Mesothelial cell of epicardium (in vitro differentiated cells): ENCODE data around the gene RAI14. TPM values are rescaled to one million over a fixed set of nuclear protein-coding genes. Genes with fewer than 3 reads are reported as not detected.

Experiments
- DNase-seq, 2 experiments: peaks; one replicate each; pipeline ENCODE4 v3.0.0; 2021; ENCODE audit warnings: low spot score in 2 of 2; ENCODE audit not compliant: unreplicated experiment in 2 of 2
- H3K27ac Mint-ChIP-seq: 2 replicates; pipeline ENCODE4 v1.8.0; 2021; ENCODE audit warnings: mixed read lengths
- H3K27me3 Mint-ChIP-seq: 2 replicates; pipeline ENCODE4 v1.8.0; 2021; ENCODE audit warnings: low read depth, mixed read lengths
- H3K36me3 Mint-ChIP-seq: 2 replicates; pipeline ENCODE4 v1.8.0; 2021; ENCODE audit warnings: mixed read lengths
- H3K4me1 Mint-ChIP-seq: 2 replicates; pipeline ENCODE4 v1.8.0; 2021; ENCODE audit warnings: mixed read lengths
- H3K4me3 Mint-ChIP-seq: 2 replicates; pipeline ENCODE4 v1.8.0; 2021; ENCODE audit warnings: mild to moderate bottlenecking, moderate library complexity, mixed read lengths
- H3K9me3 Mint-ChIP-seq: 2 replicates; pipeline ENCODE4 v1.8.0; 2021; ENCODE audit warnings: mixed read lengths
- CTCF ChIP-seq: fragments of 200-600 bp; sonication (generic); IDR thresholded peaks from one replicate; pipeline ENCODE4 v1.5.0; 2021; ENCODE audit warnings: antibody characterized with exemption; ENCODE audit not compliant: unreplicated experiment
- total RNA-seq: library from RNA; stranded (reverse); gene quantifications from 3 replicates; pipeline ENCODE4 v1.2.1, GENCODE V29; 2021

RAI14 gene
- total RNA-seq, 1 donor from 2014 or later, result 134 TPM

DNA sequence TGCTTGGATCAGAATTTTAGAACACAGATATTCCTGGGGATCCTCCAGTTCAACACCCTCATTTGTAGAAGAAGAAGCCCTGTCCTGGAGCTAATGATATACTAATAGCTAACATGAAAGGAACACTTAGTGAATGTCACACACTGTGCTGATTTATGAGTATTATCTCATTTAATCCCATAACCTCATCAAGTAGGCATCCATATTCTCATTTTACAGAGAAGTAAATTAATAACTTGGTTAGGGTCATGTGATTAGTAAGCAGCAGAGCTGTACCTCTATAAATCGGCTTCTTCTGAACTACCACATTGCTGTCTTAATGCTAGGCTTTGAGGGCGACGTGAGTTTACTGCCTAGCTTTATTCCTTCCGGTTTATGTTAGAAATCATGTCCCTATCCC is 188.9 kb downstream of the RAI14 start:
- Mint-ChIP-seq H3K27ac (no peak overlapping the region), H3K9me3 (peaks cover 10% of the 10 kb centered on the region), H3K36me3 (peaks cover 15% of the 10 kb centered on the region), H3K27me3 (no peaks in the 10 kb centered on the region), H3K4me1 (peaks cover 22% of the 10 kb centered on the region), H3K4me3 (no peak overlapping the region)
- no peak for DNase-seq
- TF ChIP-seq CTCF, result no peak

- peaks cover 10% of the 10 kb centered on the region for H3K9me3 Mint-ChIP-seq
- no peak for DNase-seq
- H3K36me3 Mint-ChIP-seq, result peaks cover 15% of the 10 kb centered on the region
- H3K4me3 Mint-ChIP-seq, result no peak overlapping the region
- no peak overlapping the region for H3K27ac Mint-ChIP-seq
- no peaks in the 10 kb centered on the region for H3K27me3 Mint-ChIP-seq
- H3K4me1 Mint-ChIP-seq, result peaks cover 22% of the 10 kb centered on the region
- TF ChIP-seq CTCF, result no peak
Observed at GRCh38 chr5:34847056-34847455, 190.9 kb downstream of the RAI14 start.

- no peak overlapping the region for H3K27ac Mint-ChIP-seq
- DNase-seq, result no peak
- no peaks in the 10 kb centered on the region for H3K27me3 Mint-ChIP-seq
- no peak overlapping the region for H3K4me3 Mint-ChIP-seq
- H3K36me3 Mint-ChIP-seq, result peaks cover 20% of the 10 kb centered on the region
- H3K9me3 Mint-ChIP-seq, result peaks cover 14% of the 10 kb centered on the region
- peaks cover 22% of the 10 kb centered on the region for H3K4me1 Mint-ChIP-seq
- TF ChIP-seq CTCF, result no peak
Observed at GRCh38 chr5:34847552-34847951, 191.4 kb downstream of the RAI14 start.

DNA sequence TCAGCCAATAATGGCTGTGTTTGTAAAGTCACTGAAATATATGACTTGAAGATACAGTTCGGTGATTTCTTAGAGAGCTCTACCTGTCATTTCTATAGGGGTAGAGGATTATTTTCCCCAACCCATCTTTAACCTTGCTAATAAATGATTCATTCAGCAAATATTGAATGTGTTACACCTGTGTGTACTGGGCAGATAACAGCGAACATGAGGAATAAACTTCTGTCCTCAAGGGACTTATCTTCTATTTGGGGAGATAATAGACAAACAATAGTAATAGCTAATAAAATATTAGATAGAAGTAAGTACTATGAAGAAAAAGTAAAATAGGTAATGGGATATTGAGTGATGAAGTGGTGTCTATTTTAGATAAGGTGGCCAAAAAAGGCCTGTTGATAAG is 192.1 kb downstream of the RAI14 start:
- TF ChIP-seq CTCF, result no peak
- no peak overlapping the region for H3K4me3 Mint-ChIP-seq

DNA sequence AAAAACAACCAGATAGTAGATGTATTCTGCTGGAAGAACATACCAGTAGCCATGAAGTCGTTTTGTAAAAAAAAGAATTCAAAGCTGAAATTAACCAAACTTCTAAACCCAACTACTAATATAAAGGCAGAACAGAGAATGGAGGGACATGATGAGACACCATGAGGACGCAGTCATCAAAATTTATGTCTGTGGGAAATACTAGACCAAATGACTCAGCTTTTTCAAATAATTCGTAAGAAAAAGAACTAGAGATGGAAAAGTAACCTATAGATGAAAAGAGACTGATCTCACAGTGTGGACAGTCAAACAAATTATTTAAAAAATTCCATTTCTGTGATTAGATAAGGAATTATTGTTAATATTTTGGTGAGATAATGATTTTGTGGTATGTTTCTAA is 193.1 kb downstream of the RAI14 start:
- no peak overlapping the region for H3K27ac Mint-ChIP-seq
- no peak for TF ChIP-seq CTCF
- no peak overlapping the region for H3K4me3 Mint-ChIP-seq
- no peak for DNase-seq
- H3K27me3 Mint-ChIP-seq, result no peaks in the 10 kb centered on the region
- H3K36me3 Mint-ChIP-seq, result peaks cover 15% of the 10 kb centered on the region
- peaks cover 12% of the 10 kb centered on the region for H3K4me1 Mint-ChIP-seq
- H3K9me3 Mint-ChIP-seq, result peaks cover 16% of the 10 kb centered on the region

More for the DNA sequence above, 192.1 kb downstream of the RAI14 start:
- peaks cover 16% of the 10 kb centered on the region for H3K9me3 Mint-ChIP-seq
- no peak overlapping the region for H3K27ac Mint-ChIP-seq
- H3K27me3 Mint-ChIP-seq, result no peaks in the 10 kb centered on the region
- H3K36me3 Mint-ChIP-seq, result peaks cover 19% of the 10 kb centered on the region
- H3K4me1 Mint-ChIP-seq, result peaks cover 21% of the 10 kb centered on the region
- DNase-seq, result no peak

DNA sequence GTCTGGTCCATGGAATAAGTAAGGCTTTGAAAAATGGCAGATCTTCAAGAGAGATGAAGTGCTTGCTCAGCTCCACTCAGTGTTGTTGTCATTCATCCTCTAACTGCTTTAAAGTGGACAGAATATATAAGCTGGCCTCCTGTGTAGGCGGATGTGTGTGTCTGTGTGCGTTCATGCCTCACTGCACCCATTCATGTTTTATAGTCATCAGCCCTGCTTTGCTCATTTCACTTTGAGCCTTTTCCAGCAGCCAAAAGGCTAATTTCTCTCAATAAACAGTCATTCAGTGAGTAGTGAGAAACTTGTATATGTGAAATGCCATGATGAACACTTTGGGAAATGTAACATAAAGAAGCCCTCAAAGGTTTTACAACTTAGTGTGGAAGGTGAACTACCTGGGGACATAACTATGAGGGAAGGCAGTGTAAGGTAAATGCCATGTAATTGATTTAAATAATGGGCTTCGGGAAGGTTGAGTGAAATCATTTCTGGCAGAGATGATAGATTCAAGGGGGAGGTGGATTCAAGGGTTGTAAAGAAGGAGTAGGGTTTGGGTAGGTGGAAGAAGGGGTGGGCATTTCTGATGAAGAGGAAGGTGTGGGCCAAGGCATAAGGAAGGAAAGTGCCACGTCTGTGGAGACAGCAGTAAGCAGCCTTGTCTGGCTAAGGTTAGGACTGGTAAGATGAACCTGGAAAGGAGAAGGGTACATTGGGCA is 198.5 kb downstream of the RAI14 start:
- Mint-ChIP-seq H3K27me3 (no peaks in the 10 kb centered on the region), H3K36me3 (peaks cover 7% of the 10 kb centered on the region), H3K4me3 (no peak overlapping the region), H3K4me1 (peaks cover 17% of the 10 kb centered on the region), H3K27ac (peak overlapping the region; percentile 15), H3K9me3 (peaks cover 6% of the 10 kb centered on the region)
- DNase-seq, result no peak
- TF ChIP-seq CTCF, result no peak
